ENCODE measurements around the gene SMIM10L2A. TPM values are rescaled to one million over a fixed set of nuclear protein-coding genes. Genes with fewer than 3 reads are reported as not detected.
"Not testable (repeated sequence)": the region's sequence is repeated elsewhere in the genome, so short reads cannot be mapped to it uniquely, and the experiment has no call there.

SMIM10L2A gene
- polyA plus RNA-seq, 4 donors: 10.0 to 11.2 (median 10.8) TPM

- DNase-seq (ENCODE audit: low read depth in 4 of 4, low spot score in 2 of 4): peak in 3 of 4 donors; percentile 34 to 63 (median 60)
Measured at GRCh38 chrX:135421537-135421931, 210 bp upstream of the SMIM10L2A start.

GRCh38 chrX:135422810-135423168, 1.0 kb downstream of the SMIM10L2A start:
- DNase-seq (ENCODE audit: low read depth in 4 of 4, low spot score in 2 of 4): not testable (repeated sequence)

DNA sequence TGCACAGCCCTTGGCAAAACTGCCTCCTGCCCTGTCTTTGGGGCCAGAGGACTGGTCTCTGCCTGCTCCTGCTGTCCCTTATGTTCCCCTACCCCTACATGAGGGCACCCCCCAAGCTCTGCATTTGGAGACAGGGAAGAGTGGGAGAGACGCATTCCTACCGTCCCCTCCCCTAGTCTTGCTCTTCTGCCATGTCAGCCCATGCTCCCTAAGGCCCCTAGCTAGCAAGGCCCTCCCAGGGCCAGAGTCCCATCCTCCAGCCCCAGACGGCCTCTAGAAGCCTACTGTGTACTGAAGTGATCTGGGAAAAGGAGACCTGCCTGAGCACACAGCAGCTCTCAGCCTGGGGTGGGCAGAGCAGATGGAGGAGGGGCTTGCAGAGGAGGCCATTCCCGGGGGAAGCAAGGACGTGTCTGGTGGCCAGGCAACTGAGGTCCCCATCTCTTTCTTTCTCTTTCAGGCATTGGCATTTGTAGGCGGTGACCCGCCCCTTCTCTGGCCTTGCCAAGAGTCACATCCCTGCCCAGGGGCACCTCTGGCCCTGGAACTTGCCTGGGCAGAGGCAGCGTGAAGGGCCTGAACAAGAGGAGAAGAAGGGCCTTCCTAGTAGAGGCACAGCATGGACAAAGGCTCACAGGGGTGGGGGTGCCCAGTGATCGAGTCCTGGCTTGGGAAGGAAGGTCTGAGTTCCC, 1.6 kb downstream of the SMIM10L2A start:
- DNase-seq (ENCODE audit: low read depth in 4 of 4, low spot score in 2 of 4): not testable (repeated sequence)

DNA sequence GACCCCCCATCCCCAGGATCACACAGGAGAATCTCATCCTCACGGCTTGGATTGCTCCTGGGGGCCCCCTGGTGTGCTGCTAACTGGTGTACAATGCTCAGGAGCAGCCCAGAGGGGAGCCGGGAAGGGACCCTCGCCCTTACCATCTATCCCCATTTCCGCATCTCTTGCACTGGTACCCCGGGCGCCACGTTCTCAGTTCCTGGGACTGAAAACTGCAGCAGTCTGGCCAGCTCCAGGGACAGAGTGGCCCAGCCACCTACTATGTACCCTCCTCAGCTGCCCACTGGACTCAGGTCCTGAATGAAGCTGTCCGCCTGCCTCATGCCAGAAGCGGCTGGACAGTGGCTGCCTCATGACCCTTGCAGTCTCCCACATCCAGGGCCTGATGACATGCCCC, 2.7 kb downstream of the SMIM10L2A start:
- no peak for DNase-seq (ENCODE audit: low read depth in 4 of 4, low spot score in 2 of 4)

- no peak for DNase-seq (ENCODE audit: low read depth in 4 of 4, low spot score in 2 of 4)
Measured at GRCh38 chrX:135425026-135425965, 3.6 kb downstream of the SMIM10L2A start.

- DNase-seq (ENCODE audit: low read depth in 4 of 4, low spot score in 2 of 4): no peak
Measured at GRCh38 chrX:135429429-135429828, 7.7 kb downstream of the SMIM10L2A start.

DNA sequence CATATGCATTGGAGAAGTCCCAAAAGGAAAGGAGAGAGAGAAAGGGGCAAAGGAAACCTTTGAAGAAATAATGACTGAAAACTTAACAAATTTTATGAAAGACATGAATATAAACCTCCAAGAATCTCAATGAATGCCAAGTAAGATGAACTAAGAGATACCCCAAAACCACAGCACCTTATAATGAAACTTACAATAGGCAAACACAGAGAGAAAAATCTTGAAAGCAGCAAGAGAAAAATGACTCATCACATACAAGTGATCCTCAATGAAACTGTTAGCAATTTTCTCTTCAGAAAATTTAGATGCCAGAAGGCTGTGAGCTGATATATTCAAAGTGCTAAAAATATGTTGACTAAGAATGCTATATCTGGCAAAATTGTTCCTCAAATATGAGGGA, 10.1 kb downstream of the SMIM10L2A start:
- no peak for DNase-seq (ENCODE audit: low read depth in 4 of 4, low spot score in 2 of 4)

- DNase-seq (ENCODE audit: low read depth in 4 of 4, low spot score in 2 of 4): no peak
Measured at GRCh38 chrX:135432453-135432852, 10.7 kb downstream of the SMIM10L2A start.

GRCh38 chrX:135432881-135433521, 11.3 kb downstream of the SMIM10L2A start:
- DNase-seq (ENCODE audit: low read depth in 4 of 4, low spot score in 2 of 4): no peak

- no peak for DNase-seq (ENCODE audit: low read depth in 4 of 4, low spot score in 2 of 4)
Measured at GRCh38 chrX:135433531-135434257, 11.9 kb downstream of the SMIM10L2A start.

DNA sequence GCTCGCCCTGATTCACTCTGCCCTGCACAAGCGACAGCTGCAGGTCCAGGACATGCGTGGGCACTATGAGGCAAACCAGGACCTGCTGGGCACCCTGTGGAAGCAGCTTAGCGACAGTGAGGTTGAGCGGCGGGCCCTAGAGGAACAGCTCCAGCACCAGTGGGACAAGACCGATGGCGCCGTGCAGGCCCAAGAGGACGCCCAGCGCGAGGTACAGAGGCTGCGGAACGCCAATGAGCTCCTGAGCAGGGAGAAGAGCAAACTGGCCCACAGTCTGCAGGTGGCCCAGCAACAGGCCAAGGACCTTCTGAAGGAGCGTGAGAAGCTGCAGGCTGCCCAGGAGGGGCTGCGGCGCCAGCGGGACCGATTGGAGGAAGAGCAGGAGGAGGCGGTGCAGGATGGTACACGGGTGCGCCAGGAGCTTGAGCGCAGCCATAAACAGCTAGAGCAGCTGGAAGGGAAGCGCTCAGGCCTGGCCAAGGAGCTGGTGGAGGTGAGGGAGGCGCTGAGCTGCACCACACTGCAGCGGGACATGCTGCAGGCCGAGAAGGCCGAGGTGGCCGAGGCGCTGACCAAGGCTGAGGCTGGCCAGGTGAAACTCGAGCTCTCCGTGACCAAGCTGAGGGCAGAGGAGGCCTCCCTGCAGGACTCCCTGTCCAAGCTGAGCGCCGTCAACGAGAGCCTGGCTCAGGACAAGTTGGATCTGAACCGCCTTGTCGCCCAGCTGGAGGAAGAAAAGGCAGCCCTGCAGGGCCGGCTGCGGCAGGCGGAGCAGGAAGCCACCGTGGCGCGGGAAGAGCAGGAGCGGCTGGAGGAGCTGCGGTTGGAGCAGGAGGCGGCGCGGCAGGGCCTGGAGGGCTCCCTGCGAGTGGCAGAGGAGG, 12.8 kb downstream of the SMIM10L2A start:
- DNase-seq (ENCODE audit: low read depth in 4 of 4, low spot score in 2 of 4): no peak

DNA sequence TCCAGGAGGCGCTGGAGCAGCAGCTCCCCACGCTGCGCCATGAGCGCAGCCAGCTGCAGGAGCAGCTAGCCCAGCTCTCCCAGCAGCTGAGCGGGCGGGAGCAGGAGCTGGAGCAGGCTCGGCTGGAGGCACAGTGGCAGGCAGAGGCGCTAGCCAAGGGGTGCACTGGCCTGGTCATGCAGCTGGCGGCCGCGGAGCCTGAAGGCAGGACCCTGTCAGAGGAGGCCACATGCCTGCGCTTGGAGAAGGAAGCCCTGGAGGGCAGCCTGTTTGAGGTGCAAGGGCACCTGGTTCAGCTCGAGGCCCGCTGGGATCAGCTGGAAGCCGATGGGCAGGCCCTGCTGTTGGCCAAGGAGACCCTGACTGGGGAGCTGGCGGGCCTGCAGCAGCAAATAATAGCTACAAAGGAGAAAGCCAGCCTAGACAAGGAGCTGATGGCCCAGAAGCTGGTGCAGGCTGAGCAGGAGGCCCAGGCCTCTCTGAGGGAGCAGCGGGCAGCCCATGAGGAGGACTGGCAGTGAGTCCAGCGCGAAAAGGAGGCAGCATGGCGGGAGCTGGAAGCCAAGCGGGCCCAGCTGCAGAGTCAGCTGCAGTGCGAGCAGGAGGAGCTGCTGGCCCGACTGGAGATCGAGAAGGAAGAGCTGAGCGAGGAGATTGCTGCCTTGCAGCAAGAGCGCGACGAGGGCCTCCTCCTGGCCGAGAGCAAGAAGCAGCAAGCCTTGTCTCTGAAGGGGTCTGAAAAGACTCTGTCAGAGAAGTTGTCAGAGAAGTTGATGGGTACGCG, 13.6 kb downstream of the SMIM10L2A start:
- DNase-seq (ENCODE audit: low read depth in 4 of 4, low spot score in 2 of 4): no peak

DNA sequence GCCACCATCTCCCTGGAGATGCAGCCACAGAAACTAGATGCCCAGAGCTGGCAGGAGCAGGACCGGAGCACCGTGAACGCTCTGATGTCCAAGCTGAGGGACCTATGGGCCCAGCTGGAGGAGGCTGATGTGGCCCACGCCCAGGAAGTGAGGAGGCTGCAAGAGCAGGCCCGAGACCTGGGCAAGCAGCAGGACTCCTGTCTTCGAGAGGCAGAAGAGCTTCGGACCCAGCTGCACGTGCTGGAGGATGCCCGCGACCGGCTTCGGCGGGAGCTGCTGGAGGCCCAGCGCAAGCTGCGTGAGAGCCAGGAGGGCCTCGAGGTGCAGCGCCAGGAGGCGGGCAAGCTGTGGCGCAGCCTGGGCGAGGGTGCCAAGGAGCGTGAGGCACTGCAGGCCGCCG, 14.2 kb downstream of the SMIM10L2A start:
- no peak for DNase-seq (ENCODE audit: low read depth in 4 of 4, low spot score in 2 of 4)

- no peak for DNase-seq (ENCODE audit: low read depth in 4 of 4, low spot score in 2 of 4)
Measured at GRCh38 chrX:135436456-135436855, 14.7 kb downstream of the SMIM10L2A start.

GRCh38 chrX:135436966-135437866, 15.5 kb downstream of the SMIM10L2A start:
- DNase-seq (ENCODE audit: low read depth in 4 of 4, low spot score in 2 of 4): no peak

DNA sequence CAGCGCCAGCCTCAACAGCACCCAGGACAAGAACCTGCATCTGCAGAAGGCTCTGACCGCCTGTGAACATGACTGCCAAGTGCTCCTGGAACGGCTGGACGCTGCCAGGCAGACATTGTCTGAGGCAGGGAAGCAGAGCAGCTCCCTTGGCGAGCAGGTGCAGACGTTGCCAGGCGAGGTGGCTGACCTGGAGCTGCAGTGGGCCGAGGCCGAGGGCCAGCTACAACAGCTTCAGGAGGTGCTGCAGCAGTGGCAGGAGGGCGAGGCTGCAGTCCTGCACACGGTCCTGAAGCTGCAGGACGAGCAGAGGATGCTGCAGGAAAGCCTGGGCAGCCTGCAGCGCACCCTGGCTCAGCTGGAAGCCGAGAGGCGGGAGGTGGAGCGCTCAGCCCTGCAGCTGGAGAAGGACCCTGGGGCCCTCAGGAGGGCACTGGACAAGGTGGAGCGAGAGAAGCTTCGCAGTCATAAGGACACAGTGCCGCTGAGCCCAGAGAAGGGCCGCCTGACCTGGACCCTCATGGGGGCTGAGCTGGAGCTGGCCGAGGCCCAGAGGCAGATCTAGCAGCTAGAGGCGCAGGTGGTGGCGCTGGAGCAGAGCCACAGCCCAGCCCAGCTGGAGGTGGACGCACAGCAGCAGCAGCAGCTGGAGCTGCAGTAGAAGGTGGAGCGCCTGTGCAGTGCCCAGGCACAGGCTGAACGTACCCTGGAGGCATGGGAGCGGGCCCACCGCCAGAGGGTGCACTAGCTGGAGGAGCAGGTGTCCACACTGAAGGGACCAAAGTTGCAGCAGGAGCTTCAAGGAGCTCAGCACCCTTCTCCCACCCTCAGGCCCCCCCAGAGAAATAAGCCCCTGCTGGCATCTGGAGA, 16.4 kb downstream of the SMIM10L2A start:
- no peak for DNase-seq (ENCODE audit: low read depth in 4 of 4, low spot score in 2 of 4)

GRCh38 chrX:135438734-135439043, 16.9 kb downstream of the SMIM10L2A start:
- no peak for DNase-seq (ENCODE audit: low read depth in 4 of 4, low spot score in 2 of 4)
